Measurements from ENCODE around the gene ATP2A1.
"Not testable (repeated sequence)": the region's sequence is repeated elsewhere in the genome, so short reads cannot be mapped to it uniquely, and the experiment has no call there.

The ATP2A1 gene

DNA sequence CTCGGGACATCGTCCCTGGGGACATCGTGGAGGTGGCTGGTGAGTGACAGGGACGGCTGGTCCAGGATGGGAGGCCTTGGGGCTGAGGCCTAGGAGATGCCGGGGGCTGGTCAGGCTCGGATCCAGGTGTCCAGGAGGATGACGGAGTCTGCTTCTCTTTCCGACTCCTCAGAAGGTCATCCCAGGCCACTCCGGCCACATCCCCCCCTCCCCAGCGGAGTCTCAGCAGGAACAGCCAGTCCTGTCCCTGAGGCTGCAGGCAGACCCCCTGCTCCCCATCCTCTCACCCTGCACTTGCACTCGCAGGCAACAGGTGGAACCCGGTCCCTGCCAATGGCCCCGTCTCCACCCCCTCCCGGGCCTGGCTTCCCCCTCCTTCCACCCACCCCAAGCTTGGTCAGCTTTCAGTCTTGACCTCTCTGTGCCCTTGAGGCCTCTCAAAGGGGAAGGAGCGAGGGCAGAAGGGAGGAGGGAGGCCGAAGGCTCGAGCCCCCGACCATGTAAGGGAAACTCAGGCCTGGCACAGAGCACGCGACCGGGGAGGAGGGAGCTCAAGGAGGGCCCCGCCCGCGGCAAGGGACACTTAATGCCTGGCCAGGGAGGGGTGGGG, 4.4 kb downstream of the ATP2A1 start:
- DNase-seq = no peak

DNA sequence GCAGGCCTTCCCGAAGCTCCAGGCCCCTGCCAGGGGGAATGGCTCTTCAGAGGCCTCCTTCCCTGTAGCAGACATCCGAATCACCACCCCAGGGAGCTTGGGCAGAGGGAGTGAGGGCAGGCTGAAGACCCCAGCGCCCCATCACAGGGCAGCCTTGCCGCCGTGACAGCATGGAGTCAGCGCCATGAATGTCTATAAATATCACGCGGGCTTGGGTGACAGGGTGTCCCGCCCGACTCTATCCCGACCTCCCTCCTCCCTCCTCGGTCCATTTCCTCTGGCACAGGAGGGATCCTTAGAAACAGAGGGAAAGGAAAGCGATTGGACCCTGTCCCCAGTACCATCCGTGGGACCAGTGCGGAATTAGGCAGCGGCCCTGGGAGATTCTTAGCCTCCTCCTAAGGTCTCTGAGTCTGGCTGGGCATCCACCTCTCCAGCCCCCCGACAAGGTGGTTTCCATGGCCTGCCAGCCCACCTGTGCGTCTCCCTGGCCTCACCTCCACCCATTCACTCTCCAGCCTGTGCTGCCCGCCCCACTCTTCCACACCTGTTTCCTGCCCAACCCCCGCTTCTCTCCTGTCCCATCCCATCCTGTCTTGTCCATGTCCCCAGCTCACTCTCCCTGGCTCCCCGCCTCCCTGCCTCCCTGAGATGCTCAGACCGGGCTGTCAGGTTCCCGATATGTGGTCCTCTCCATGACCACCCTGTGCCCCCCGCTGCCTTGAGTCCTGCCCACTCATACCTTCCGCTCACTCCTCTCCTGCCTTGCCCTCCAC, 5.1 kb downstream of the ATP2A1 start:
- DNase-seq = no peak

- DNase-seq = no peak
These were observed 5.8 kb downstream of the ATP2A1 start for GRCh38 chr16:28884045-28884444.

DNA sequence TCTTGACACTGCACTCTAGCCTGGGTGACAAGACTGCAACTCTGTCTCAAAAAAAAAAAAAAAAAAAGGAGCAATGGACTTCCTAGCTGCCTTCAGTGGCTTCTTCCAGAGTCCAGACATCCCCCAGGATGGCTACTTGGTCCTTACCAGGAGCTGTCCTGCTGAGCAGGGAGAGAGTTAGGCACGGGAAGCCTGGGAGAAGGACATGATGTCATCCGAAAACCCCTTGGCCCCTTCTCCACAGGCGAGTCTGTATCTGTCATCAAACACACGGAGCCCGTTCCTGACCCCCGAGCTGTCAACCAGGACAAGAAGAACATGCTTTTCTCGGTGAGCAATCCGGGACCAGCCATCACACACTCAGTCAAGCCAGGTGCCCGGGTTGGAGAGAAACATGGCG, 8.7 kb downstream of the ATP2A1 start:
- DNase-seq = no peak

DNA sequence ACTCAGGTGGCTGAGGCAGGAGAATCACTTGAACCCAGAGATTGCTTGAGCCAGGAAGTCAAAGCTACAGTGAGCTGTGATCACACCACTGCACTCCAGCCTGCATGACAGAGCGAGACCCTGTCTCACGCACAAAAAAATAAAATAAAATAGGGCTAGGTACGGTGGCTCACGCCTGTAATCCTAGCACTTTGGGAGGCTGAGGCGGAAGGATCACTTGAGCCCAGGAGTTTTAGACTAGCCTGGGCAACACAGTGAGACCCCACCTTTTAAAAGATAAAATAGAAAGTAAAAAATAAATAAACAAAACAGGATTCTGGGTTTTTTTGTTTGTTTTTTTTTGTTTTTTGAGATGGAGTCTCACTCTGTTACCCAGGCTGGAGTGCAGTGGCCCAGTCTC, 12.1 kb downstream of the ATP2A1 start:
- not testable (repeated sequence) for DNase-seq

- DNase-seq = no peak
These were observed 13.9 kb downstream of the ATP2A1 start for GRCh38 chr16:28891964-28892890.

DNA sequence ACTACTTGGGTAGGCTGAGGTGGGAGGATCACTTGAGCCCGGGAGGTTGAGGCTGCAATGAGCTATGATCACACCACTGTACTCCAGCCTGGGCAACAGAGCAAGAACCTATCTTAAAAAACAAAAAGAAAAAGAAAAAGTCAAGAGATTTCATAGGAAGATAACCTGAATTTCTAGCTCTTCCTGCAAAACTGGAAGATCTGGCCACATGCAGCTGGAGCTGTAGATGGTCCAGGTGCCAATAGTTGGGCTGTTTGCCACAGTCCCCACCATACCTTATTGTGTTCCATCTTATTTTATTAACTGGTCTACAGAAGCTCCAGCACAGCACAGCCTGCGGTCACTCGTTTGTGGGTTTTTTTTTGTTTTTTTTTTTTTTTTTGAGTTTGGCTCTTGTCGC, 15.0 kb downstream of the ATP2A1 start:
- DNase-seq = no peak

DNA sequence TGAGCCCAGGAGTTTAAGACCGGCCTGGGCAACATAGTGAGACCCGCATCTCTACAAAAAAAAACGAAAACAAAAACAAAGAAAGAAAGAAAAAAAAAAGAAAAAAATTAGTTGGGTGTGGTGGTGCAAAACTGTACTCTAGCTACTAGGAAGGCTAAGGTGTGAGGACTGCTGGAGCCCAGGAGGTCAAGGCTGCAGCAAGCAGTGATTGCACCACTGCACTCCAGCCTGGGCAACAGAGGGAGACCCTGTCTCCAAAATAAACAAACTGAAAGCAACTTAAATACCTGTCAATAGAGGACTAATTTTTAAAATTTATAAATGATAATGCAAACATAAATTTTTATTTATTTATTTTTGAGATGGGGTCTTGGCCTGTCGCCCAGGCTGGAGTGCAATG, 17.3 kb downstream of the ATP2A1 start:
- DNase-seq = no peak

- DNase-seq = no peak
These were observed 19.5 kb downstream of the ATP2A1 start for GRCh38 chr16:28897826-28898225.

DNA sequence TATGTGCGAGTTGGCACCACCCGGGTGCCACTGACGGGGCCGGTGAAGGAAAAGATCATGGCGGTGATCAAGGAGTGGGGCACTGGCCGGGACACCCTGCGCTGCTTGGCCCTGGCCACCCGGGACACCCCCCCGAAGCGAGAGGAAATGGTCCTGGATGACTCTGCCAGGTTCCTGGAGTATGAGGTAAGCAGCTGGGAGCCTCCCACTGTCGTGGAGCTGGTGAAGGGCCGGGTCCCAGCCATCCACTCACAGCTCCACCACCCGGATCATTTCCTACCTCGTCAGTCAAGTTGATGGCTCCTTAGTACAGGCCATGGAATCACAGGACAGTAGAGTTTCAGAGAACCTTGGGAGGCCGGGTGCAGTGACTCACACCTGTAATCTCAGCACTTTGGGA, 20.0 kb downstream of the ATP2A1 start:
- DNase-seq = no peak

DNA sequence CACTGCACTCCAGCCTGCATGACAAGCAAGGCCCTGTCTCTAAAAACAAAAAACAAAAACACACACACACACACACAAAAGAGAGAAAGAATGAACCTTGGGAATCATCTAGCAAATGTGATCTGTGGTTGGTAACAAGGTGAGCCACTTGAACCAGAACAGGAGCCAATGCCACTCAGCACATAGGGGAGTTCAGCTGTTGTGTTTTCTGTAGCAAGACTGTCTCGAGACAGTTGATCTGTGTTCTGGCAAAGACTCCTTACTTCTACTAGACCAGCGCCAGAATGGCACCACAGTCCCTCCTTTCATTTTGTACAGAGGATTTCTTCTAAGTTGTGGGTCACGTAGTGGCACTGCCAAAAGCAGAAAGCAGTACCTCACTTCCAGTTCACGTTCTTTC, 20.7 kb downstream of the ATP2A1 start:
- no peak for DNase-seq

DNA sequence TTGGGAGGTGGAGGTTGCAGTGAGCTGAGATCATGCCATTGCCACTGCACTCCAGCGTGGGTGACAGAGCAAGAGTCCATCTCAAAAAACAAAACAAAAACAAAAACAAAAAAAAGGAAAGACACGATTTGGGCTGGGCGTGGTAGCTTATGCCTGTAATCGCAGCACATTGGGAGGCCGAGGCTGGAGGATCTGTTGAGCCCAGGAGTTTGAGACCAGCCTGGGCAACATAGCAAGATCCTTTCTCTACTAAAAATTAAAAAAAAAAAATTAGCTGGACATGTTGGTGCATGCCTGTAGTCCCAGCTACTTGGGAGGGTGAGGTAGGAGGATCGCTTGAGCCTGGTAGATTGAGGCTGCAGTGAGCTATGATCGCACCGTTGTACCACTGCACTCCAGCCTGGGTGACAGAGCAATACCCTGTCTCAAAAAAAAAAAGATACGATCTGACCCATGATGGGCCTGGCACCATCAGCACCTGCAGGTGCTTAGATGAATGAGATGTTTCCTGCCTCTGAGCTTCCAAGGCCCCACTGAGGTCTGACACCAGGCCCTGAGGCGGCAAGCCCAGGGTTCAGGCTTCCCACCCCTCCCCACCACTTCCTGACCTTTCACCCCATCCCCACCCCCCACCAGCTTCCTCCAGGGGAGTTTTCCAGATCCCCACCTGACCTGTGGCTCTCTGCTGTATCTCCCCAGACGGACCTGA, 21.7 kb downstream of the ATP2A1 start:
- no peak for DNase-seq

- no peak for DNase-seq
These were observed 22.3 kb downstream of the ATP2A1 start for GRCh38 chr16:28900601-28901000.

- DNase-seq = no peak
These were observed 23.6 kb downstream of the ATP2A1 start for GRCh38 chr16:28901862-28902261.

DNA sequence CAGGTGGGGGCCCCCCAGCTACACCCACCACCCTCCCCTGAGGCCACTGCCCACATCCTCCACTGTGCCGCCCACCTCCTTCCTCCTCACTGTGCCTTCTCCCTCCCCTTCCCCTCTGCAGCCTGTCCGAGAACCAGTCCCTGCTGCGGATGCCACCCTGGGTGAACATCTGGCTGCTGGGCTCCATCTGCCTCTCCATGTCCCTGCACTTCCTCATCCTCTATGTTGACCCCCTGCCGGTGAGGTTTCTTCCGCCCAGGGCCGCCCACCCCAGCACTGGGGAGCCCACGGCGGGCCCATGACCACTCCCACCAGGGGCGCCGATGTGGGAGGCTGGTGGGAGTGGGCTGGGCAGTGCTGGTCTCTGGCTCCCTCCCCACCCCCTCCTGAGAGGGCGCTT, 24.6 kb downstream of the ATP2A1 start:
- DNase-seq = no peak

DNA sequence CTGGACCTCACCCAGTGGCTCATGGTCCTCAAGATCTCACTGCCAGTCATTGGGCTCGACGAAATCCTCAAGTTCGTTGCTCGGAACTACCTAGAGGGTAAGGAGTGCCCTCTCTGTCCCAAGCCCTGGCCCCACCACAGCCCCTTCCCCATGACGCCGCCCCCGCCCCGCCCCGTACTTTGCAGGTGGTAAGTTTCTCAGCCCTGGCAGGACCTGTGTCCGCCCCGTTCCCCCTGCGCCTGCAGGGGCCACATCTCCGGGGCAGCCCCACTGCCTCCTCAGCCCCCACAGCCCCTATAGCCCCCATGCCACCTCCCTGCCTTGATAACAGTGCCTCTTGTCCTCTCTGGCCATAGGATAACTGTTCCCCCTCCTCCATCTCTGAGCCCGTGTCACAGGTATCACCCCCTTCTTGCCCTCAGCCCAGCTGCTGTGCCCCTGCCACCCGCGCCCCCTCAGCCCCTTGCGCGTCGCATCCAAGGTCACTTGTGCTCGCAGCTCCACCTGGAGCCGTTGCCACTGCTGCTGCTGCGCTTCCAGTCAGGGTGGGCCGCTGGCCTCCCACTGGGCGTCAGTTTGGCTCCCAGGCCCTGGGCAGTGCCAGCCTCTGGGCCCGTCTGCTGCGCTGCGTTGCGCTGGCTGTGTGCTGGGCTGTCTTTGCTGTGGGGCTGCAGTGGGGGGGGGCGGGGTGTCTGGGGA, 25.2 kb downstream of the ATP2A1 start:
- DNase-seq = no peak

- no peak for DNase-seq
These were observed 26.1 kb downstream of the ATP2A1 start for GRCh38 chr16:28904363-28904762.

DNA sequence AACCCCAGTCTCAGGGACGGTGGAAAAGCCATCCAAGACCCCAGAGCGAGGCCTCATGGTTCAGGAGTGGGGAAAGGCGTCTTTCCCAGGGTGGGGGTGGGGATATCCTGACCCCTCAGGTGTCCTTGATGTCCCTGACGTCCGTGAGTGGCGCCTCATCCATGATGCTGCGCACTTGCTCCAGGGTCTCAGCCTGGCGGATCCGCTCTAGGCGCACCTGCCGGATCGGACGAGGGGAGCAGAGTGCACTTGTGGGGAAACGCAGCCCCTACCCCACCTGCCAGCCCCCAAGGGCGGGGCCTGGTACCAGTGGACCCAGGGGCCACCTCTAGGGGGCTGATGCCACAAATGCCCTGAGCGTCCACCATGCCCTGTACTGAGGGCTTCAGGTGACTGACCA, 26.5 kb downstream of the ATP2A1 start:
- DNase-seq = no peak

GRCh38 chr16:28905229-28905754, 27.0 kb downstream of the ATP2A1 start:
- DNase-seq = no peak

GRCh38 chr16:28905800-28906372, 27.6 kb downstream of the ATP2A1 start:
- DNase-seq = no peak
